GM18526 (cell line): ENCODE data around the gene TAS1R2.

Experiments
- POLR2A ChIP-seq: IDR thresholded peaks from 3 replicates; pipeline ENCODE4 v1.6.1; 2011; ENCODE audit not compliant: insufficient read length; ENCODE audit errors: extremely low read depth

The TAS1R2 gene

DNA sequence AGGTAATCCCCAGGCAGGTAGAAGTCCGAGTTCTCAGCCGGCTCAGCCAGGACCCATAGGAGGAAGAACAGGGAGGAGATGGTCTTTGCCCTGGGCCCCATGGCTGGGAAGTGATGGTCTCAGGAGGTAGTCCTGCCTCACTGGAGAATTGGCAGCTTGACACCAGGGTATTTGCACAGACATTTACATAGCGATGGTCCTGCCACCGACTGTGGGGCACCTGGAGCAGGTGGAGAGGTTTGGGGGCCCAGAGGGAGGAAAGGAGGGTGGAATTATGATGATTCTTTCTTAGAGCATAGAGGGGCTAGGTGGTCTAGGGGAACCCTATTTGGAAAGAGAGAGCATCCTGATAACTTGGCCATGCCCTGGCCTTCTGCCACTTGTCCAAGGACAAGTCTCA is at the start of gene TAS1R2:
TAS1R2 (minus strand) TSS at position 101 of the 400 bp plus-strand sequence; CDS start at position 101, 0 bp downstream.
- no peak for TF ChIP-seq POLR2A

DNA sequence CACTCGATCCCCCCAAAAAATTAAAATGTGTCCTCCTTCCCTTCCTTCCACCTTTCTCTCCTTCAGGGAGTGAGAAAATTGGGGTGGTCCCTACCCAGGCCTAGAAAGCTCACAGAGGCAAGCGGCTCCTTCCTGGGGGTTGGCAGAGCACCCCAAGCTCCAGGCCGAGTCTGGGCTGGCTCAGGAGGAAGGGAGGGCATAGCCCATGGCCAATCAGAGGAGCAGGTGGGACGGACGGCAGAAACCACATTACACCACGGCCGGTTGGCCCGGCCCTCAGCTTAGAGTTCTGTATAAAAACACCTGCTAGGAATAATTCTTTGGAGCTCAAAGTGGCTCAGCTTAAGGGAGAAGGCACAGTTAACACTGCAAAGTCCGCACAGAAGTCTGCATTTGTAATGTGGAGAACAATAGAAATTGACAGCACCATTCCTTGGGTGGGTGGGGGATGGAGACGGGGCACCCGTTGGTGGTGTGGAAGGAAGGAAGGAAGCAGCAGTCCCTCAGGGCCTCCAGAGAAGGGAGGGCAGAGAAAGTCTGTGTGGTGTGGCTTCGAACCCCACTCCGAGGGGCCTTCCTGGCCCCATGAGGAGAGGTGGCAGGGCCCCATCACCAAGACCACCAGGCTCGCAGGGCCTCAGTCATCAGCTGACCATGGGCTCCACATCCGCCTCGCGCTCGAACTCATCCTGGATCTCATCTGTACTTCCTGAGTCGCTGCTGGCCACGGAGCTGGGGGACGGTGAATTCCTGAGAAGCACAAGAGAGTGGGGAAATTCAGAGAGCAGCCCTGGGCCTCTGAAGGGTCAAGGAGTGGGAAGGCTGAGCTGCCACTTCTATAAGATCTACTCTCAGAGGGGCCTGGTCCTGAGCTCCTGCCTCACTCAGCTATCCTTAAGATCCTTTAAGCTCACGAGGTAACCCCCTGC is 48.7 kb upstream of the TAS1R2 start:
- TF ChIP-seq POLR2A, result no peak

DNA sequence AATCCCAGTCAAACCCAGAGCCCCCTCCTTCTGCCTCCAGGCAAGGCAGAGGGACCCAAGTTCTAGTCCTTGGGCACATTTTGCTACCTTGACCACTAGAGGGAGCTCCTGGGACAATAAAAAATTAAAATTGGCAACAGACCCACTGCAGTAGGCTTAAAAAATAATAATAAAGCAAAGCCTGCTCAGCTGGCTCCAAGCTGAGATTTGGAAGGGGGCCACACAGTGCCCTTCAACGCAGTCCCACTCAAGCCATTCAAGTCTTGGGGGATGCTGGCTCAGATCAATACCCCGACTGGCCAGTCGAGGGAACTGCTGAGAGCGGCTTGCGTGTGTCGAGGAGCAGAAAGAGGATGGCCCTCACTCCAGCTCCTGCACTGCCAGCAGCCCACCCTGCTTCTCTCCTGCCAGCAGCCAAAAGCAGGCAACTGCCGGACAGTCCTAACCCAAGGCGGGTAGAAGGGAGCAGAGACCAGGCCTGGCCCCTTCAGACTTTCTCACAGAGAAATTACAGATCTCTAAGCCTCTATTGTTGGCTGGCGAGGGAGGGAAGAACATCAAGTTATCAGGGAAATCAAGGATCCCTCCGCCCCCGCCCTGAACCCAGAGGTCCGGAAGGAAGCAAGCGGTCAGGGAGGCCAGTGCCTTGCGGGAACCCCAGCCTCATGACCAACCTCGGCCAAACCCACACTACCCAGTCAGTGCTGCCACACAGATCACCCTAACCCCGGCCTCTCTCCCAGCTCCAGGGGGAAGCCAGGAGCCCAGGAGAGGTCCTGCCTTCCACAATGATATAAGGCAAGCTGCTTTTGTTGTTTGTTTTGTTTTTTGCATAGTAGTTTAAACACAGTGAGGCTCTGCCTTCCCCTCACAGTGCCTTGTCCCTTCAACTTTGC is 47.8 kb upstream of the TAS1R2 start:
- no peak for TF ChIP-seq POLR2A

DNA sequence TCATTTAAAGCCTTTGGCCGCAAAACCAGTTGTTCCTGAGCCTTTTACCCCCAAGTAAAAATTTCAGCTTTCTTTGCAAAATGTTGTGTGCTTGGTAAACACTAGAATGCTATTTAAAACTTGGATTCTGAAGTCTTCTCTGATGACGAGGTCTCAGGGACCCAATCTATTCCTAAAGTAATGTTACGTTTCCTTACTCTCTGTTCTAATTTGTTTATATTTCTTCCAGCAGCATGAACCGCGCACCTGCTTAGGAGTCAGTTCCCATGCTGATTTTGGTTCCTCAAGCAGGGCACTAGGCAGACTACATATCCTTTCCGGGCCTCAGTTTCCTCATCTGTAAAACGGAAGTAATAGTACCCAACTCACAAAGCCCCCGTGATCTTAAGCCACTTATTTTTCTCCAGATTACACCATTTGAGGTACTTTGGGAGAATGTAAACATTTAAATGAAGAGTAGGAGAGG is 43.9 kb upstream of the TAS1R2 start:
- TF ChIP-seq POLR2A, result no peak

DNA sequence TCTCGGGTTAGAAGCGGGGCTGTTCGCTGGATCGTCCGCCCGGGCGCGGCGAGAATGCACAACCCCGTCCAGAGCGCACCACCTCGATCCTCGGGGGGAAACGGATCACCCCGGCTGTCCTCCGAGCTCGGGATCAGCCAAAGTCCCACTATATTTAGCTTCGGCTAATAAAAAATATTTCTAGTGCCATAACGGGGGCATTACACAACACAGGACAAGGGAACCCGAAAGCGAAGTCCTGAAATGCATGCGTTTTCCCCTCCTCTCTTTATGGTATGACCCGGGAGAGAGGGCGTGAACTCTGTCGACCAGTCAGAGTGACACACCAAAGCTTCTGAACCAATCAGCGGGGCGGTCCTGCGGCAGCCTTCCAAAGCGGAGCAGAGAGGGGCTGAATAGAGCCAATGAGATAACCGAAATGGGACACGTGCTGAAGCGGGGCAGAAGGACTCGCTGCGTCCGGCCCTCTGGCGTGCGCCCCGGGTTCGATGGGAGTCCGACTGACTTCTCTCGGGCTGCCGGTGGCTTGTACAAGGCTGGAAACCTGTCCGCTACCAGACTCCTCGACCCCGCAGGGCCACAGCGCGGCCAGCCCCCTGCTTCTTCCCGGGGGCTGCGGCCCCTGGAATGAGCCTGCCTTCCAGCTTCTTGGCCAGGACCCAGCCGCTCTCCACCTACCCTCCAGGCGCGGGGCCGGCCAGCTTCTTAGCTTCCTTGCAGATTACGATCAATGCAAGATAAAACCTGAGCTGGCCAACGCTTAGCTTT is 43.2 kb upstream of the TAS1R2 start, which contains the start of gene ALDH4A1:
ALDH4A1 (minus strand) TSS at position 33 of the 768 bp plus-strand sequence; CDS start at position 1, 32 bp downstream.
- peak; percentile 75 for TF ChIP-seq POLR2A

DNA sequence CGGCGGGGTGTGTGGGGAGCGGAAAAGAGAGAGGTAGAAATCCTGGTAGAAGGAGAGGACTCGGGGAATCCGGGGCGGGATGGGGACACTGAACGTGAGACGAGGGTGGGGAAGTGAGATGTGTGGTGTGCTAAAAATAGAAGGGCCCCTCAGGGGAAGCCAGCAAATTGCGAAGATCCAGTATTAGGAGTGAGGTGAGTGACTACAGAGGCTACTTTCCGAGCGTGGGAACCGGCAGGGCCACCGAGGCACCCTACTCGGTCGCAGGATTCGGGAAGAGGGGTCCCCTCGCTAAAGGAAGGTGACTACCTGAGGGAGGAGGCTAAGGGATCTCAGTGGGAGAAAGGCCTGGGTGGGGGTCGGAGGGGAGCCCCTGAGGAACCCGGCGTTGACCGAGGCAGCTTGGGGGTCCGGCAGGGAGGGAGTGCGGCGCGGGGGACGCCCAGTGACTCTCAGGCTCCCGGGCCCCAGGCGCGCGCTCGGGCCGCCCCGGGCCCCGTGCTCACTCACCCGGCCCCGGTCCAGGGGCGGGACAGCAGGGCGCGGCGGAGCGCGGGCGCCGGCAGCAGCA is 42.6 kb upstream of the TAS1R2 start:
- TF ChIP-seq POLR2A, result peak; percentile 32

DNA sequence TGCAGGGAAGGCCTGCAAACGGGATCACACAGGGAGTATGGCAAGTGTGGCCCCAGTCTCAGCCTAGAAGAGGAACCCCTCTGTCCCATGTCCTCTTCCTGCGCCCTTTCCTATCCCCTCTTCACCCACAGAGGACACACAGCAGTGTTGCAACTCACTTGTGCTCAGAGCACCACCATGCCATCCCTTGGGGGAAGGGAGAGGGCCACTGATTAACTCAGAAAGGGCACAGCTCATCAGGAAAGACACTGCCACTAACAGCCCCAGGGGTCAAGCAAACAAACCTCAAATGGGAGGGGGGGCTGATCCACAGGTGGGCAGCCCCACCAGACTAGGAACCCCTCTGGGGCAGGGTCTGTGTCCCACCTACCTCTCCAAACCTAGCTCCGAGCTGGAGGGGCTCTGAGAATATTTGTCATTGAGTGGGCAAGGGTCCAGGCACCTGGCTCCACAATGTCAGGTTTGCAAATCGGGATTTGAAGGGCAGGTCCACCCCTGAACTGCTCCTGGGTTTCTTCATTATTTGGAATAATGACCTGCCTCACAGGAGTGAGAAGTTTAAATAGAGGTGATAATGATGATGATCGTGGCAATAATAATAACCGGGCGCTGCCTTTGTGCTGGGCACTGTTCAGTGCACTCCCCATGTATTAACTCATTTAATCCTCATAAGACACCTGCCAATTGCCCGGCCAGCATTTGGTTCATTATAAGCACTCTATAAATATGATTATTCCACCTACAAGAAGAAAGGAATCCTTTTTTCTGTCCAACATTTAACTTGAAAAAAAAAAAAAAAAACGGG is 41.9 kb upstream of the TAS1R2 start:
- TF ChIP-seq POLR2A, result no peak

DNA sequence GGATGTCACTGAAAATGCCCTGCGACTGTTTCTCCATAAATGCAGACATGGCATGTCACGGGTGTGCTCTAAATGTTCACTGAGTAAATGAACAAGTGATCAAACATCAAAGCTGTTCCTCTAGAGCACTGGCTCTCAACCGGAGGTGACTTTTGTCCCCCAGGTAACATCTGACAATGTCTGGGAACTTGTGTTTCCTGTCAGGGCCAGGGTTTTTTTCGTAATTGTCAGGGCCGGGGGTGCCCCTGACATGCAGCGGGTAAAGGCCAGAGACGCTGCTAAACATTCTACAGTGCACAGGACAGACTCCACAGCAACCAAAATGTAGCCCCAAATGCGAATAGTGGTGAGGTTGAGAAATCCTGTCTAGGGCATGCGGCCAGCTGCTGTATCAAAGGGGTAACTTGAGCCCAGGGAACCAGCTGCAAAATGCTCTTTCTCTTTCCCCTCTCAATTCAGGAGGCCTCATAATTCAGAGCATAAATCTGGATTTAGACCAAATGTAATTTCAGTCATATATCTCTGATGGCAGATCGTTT is 40.9 kb upstream of the TAS1R2 start:
- no peak for TF ChIP-seq POLR2A

DNA sequence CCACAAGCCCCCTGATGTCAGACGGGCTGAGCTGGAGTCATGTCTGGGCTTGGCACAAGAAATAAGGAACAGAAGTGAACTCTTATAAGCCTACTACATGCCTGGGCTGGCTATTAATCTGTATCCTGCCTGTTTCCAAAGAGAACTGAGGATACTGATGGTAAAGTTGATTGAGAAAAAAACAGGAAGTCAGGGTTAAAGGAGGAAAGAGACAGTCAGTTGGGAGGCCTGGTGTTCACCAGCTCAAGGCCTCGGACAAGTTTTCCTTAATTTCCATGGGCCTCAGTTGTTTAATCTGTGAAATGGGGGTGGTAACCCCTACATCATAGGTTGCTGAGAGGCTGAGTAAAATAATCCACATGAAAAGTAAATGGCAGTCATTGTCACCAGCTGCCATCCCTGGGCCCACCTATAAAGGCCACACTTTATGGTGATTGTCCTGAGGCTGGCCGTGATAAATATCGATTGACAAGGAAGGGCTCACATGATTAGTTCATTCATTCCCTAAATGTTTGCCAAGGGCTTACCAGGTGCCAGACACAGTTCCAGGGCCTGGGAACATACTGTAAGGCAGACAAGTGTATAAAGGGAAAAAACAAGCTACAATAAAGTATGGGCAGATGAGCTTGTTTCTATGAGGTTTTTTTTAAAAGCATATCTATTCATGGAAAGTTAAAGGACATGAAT is 40.0 kb upstream of the TAS1R2 start:
- no peak for TF ChIP-seq POLR2A

DNA sequence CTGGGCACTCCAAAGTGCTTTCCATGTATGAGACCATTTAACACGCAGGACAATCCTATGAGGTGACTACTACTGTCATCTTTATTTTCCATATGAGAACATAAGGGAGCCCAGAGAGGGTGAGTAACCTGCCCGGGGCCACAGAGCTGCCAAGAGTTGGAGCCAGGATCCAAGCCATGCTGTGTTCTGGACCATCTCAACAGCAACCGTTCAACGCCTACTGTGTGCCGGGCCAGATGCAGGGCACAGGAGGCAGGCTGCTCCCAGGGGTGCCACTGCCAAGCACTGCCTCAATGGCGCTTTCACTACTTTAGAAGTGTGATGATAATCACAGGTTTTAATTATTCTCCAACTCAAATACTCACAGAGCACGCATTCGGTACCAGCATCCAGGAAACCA is 39.1 kb upstream of the TAS1R2 start:
- no peak for TF ChIP-seq POLR2A

DNA sequence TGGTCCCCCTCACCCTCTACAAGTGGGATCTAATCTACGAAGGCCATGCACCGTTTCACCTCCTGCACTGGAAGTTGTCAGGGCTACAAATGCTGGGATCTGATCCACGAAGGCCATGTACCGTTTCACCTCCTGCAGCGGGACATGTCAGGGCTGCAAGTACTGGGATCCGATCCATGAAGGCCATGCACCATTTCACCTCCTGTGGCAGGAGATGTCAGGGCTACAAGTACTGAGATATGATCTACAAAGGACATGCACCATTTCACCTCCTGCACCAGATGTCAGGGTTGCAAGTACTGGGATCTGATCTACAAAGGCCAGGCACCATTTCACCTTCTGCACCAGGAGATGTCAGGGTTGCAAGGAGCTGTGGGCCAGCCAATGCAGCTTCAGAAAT is 35.9 kb upstream of the TAS1R2 start:
- no peak for TF ChIP-seq POLR2A

DNA sequence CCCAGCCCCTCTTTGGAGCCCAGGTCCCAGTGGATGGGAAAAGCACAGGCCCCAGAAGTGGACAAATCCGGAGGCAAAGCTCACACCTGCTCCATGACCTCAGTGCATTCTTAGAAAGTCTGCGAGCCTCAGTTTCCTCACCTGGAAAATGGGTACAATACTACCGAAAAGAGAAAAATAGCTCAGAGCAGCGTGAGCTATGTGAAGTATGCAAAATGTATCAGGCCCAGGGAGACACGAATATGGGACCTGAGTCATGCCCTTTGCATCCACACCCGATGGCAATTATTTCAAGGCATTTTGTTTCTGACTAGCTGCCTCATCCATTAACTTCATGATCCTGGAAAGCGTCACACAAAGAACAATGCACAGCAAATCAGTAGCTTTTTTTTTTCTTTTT is 33.7 kb upstream of the TAS1R2 start:
- no peak for TF ChIP-seq POLR2A

DNA sequence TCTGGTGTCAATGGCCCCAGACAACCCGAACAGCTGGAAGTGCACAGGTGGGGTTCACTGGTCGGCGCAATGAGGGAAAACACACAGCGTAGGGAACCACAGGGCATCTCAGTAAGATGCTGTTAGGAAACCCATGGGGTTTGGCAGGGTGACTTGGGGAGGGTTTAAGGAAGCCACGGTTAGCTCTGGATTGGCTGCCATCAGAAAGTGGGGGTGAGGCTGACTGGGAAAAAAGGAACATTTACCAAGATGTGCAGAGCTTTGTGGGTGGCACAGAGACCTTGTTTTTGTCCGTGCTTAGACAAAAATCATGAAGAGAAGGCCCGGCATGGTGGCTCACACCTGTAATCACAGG is 31.9 kb upstream of the TAS1R2 start:
- TF ChIP-seq POLR2A, result no peak
